WTC11 (cell line): ENCODE results near the gene RPP38. TPM values are rescaled to one million over a fixed set of nuclear protein-coding genes. Genes with fewer than 3 reads are reported as not detected.

ENCODE experiments used
- AR ChIP-seq: fragments of 250-450 bp; sonication (Bioruptor Pico); IDR thresholded peaks from 2 replicates; pipeline ENCODE4 v1.9.0; 2021; ENCODE audit warnings: mild to moderate bottlenecking
- ARID4B ChIP-seq: sonication (generic); formaldehyde crosslinking; IDR thresholded peaks from 2 replicates; pipeline ENCODE4 v1.8.0; 2023; ENCODE audit warnings: missing genetic modification reagents, mild to moderate bottlenecking, borderline replicate concordance
- CREM ChIP-seq: sonication (generic); formaldehyde crosslinking; IDR thresholded peaks from 2 replicates; pipeline ENCODE4 v1.8.1; 2022; ENCODE audit warnings: mild to moderate bottlenecking, missing genetic modification reagents, moderate library complexity
- CTCF ChIP-seq: fragments of 200-600 bp; IDR thresholded peaks from 2 replicates; pipeline ENCODE4 v1.8.0; 2022; ENCODE audit warnings: antibody characterized with exemption
- E2F5 ChIP-seq: sonication (generic); formaldehyde crosslinking; IDR thresholded peaks from 2 replicates; pipeline ENCODE4 v1.8.1; 2022; ENCODE audit warnings: mild to moderate bottlenecking, moderate library complexity, missing genetic modification reagents
- ERG ChIP-seq: fragments of 250-450 bp; sonication (Bioruptor Pico); IDR thresholded peaks from 2 replicates; pipeline ENCODE4 v1.8.0; 2021; ENCODE audit warnings: mild to moderate bottlenecking
- FOXJ3 ChIP-seq: sonication (generic); formaldehyde crosslinking; IDR thresholded peaks from 2 replicates; pipeline ENCODE4 v1.9.0; 2021; ENCODE audit warnings: missing genetic modification reagents, mild to moderate bottlenecking, borderline replicate concordance
- SMAD4 ChIP-seq: sonication (generic); formaldehyde crosslinking; IDR thresholded peaks from 2 replicates; pipeline ENCODE4 v1.8.0; 2022; ENCODE audit warnings: mild to moderate bottlenecking, missing genetic modification reagents
- STAT6 ChIP-seq: sonication (generic); formaldehyde crosslinking; conservative IDR thresholded peaks from 2 replicates; pipeline ENCODE4 v1.8.1; 2023; ENCODE audit warnings: mild to moderate bottlenecking, low read depth, missing genetic modification reagents, moderate library complexity
- TEAD4 ChIP-seq: sonication (generic); formaldehyde crosslinking; IDR thresholded peaks from 2 replicates; pipeline ENCODE4 v1.8.0; 2022; ENCODE audit warnings: mild to moderate bottlenecking, missing genetic modification reagents
- ZBTB43 ChIP-seq: sonication (generic); formaldehyde crosslinking; IDR thresholded peaks from 2 replicates; pipeline ENCODE4 v1.8.1; 2023; ENCODE audit warnings: mild to moderate bottlenecking, missing genetic modification reagents
- ZNF232 ChIP-seq: sonication (generic); formaldehyde crosslinking; IDR thresholded peaks from 2 replicates; pipeline ENCODE4 v1.8.0; 2022; ENCODE audit warnings: mild to moderate bottlenecking, missing genetic modification reagents
- ZNF263 ChIP-seq: sonication (generic); formaldehyde crosslinking; IDR thresholded peaks from 2 replicates; pipeline ENCODE4 v1.8.1; 2022; ENCODE audit warnings: low read depth, mild to moderate bottlenecking, moderate library complexity, missing genetic modification reagents
- ZNF281 ChIP-seq: sonication (generic); formaldehyde crosslinking; IDR thresholded peaks from 2 replicates; pipeline ENCODE4 v1.8.0; 2023; ENCODE audit warnings: mild to moderate bottlenecking, missing genetic modification reagents
- ZSCAN18 ChIP-seq: fragments of 250-450 bp; sonication (Bioruptor Pico); IDR thresholded peaks from 2 replicates; pipeline ENCODE4 v2.1.2; 2022; ENCODE audit warnings: mild to moderate bottlenecking, moderate library complexity
- total RNA-seq: library from RNA; stranded (reverse); gene quantifications from 3 replicates; pipeline ENCODE4 v1.2.3, GENCODE V29; 2021

Gene RPP38
- total RNA-seq, 1 experiment from 2014 or later: 20.9 TPM

GRCh38 chr10:15141136-15142054 is 44.2 kb downstream of the RPP38 start (continued):
- TF ChIP-seq E2F5: no peak
- TF ChIP-seq ZNF232: no peak
- no peak for TF ChIP-seq FOXJ3 (CRISPR knock-in tag)
- TF ChIP-seq CTCF: no peak
- no peak for TF ChIP-seq ZNF281 (CRISPR knock-in tag)
- no peak for TF ChIP-seq ZNF263 (CRISPR knock-in tag)
- no peak for TF ChIP-seq STAT6 (CRISPR knock-in tag)
- TF ChIP-seq TEAD4: no peak
- no peak for TF ChIP-seq ZBTB43 (CRISPR knock-in tag)
- no peak for TF ChIP-seq SMAD4 (CRISPR knock-in tag)
- no peak for TF ChIP-seq ZSCAN18
- no peak for TF ChIP-seq ERG (CRISPR knock-in tag)
- no peak for TF ChIP-seq ARID4B
- no peak for TF ChIP-seq CREM
- TF ChIP-seq AR (CRISPR knock-in tag): no peak
